ENCODE measurements around the gene ADAMTS17.
A peak's percentile ranks its signal among the peaks of the same experiment; 100 is the strongest.

The ADAMTS17 gene

GRCh38 chr15:100245855-100246254, 95.9 kb downstream of the ADAMTS17 start:
- no peak for DNase-seq

GRCh38 chr15:100245487-100245820, 96.3 kb downstream of the ADAMTS17 start:
- DNase-seq, result no peak

DNA sequence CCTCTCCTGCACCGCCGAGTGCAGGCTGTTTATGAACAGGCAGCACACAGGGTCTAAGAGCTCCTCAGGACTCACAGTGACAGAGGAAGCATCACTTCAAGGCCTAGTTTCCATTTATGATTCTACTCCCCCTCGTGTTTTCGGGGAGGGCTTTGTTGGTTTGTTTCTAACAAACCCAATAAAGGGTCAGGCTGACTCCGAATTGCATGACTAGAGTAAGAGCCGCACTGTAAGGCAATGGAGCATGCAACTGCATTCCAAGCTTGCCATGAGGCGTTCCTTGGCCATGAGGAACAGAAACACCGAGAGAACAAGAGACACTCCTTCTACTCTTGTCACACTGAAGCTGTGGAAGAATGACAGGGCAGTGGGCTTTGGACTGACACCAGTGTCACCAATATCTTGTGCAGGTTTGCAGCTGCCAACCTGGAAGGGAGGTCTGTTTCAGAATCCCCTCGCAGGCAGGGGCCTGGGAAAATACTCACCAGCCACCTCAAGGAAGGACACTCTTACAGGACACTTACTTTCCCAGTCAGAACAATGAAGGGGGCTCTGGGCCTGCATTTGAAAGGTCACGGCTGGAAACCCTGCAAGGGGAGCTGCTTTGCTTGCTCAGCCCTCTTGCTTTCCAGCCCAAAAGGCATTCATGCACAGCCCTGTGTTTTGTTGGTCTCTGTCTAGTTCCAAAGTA, 96.8 kb downstream of the ADAMTS17 start:
- no peak for DNase-seq

DNA sequence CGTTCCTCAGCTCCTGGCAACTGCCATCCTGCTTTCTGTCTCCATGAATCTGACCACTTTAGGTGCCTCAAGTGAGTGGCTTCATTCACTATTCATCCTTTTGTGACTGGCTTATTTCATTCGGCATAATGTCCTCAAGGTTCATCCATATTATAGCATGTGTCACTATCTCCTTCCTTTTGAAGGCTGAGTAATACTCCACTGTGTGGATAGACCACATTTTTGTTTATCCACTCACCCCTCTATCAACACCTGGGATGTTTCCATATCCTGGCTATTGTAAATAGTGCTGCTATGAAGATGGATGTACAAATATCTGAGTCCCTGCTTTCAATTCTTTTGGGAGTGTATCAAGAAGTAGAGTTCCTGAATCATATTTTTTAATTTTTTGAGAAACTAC, 98.8 kb downstream of the ADAMTS17 start:
- DNase-seq, result no peak

DNA sequence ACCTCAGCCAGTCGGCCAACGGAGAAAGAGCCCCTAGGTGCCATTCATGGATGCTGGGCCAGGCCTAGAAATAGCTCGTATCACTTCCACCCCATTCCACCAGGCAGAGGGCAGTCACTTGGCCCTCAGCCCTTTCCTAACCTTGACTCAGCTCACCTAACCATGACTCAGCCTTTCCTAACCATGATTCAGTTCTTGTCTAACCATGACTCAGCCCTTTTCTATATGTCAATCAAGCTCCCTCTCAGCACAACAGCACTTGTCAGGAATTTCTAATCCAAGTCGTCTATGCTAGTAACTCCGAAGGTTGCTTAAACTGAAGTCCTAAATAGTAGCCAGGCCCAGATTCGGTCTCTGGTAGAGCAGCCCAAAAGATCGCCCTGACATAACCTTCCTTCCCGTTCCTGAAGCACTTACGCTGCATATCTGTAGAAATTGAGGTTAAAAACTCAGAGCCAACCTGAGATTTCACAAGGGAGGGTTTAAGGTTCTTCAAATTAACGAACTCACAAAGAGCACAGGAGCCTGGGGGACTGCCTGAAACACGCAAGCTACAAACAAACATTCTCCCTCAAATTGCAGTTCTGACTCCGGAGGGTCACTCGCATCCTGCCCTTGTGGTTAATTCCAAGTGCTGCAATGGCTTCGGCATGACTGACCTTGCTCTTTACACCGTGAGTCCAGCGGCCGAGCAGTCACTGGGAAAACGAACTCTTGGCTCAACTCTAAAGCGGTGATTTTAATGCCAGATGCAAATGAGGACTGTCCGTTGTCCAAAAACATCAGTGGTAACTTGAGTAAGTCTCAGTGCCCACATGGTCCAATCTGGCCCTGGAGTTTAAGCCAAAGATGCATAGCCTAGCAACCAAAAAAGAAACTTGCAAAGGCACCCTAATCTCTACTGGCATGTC, 99.9 kb downstream of the ADAMTS17 start:
- no peak for DNase-seq

DNA sequence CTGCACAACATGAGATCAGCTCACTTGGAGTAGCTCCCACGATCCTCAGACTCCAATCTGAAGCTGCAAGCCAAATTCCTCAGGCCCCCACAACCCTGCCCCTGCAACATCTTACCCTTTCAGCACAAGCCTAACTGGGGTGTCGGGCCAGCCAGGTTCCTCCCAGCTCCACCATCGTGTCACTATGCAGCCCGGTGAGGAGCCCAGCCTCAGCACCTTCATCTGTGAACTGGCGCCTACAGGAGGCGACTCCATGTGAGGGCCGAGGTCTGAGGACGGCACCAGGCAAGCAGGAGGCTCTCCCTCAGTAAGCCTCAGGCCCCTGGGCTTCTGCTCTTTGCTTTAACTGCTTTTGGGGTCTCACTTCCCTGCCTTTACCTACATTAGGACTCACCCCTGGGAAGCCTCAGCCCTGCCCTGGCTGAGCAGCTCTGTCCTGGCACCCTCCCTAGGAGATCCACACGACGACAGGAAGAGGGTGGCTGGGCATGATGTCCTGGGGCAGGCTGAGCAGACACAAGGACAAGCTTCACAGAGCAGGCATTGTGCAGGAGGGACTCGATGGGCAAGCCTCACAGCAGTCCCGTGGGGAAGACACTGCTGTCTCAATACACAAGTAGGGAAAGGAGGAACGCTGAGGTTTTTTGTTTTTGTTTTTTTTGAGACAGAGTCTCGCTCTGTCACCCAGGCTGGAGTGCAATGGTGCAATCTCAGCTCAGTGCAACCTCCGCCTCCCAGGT, 104.6 kb downstream of the ADAMTS17 start:
- no peak for DNase-seq

DNA sequence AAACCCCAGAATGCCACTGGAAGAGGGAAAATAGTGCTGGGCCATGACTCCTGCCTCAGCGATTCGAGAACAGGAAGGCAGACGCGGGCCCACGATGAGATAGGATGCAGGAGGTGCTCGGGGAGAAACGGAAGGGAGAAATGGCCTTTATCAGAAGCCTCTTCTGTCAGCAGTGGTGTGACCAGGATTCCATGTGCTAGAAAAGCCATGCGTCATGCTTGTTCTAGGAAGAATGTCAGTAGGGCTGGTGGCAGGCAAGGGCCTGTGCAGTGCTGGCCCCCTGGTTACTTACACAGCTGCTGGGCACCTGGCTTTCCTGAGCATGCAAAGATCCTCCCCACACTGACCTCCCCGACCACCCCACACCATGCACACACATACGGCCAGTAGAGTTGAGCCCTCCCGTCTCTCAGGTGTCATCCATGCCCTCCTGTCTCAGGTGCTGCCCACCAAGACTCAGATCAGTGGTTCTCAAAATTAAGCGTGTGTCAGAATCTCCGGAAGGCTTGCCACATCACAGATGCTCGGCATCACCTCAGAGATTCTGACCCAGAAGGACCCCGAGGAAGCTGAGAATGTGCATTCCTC, 106.7 kb downstream of the ADAMTS17 start:
- no peak for DNase-seq

DNA sequence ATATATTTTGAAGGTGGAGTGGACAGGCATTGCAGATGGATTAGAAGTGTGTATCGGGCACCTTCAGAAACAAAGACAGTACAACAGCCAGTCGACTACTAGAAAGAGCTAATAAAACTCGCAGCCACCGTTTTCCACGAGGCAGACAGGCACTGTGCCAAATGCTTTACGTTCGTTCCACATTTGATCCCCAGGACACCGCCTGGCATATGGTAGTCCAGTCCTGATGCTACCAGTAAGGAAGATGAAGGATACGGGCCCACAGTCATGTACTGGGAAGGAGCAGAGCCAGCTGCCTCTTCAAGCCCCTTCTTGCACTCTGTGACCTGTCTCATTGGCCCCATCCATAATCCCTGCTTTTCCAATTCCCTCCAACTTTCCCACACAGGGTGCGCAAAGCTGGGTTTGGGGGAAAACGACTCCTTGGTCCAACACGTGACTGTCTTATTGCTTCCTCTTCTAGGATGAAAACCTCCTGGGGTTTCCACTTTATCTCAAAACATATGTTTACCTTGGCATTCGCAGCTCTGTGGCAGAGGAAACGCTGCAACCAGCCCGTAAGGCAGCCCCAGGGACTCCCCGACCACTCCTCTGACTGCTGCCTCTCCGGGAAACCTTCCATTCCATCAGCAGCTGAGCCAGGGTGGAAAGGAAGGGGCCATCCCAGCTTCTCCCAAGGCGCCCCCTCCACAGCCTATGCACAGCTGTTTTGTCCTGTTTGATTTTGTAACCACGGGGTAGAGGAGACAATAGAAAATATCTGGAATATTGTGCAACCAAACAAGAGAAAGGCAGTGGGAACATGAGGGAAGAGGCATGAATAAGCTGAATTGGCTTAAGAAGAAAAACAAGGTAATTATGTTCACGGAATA, 107.4 kb downstream of the ADAMTS17 start:
- no peak for DNase-seq

- DNase-seq, result no peak
Observed at GRCh38 chr15:100230784-100231183, 111.0 kb downstream of the ADAMTS17 start.

GRCh38 chr15:100229181-100230163, 112.3 kb downstream of the ADAMTS17 start:
- DNase-seq, result peak; percentile 12

- DNase-seq, result no peak
Observed at GRCh38 chr15:100227781-100228180, 114.0 kb downstream of the ADAMTS17 start.

DNA sequence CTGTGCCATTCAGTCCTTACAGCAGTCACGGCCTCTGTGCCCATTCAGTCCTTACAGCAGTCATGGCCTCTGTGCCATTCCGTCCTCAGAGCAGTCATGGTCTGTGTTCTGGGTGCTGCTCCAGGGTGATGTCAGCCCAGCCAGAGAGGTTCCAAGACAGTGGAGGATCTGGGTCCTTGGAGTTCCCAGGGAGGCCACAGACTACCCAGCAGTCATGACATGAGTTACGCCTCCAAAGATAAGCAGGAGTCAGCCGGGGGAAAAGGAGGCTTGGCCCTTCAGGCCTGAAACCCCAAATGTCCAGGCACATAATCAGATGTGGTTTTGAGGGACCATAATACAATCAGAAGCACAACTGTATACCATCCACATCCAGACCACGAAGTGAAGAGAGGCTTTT, 115.7 kb downstream of the ADAMTS17 start:
- DNase-seq, result no peak

GRCh38 chr15:100224206-100225185, 117.3 kb downstream of the ADAMTS17 start:
- DNase-seq, result no peak

- no peak for DNase-seq
Observed at GRCh38 chr15:100222349-100222715, 119.4 kb downstream of the ADAMTS17 start.

GRCh38 chr15:100221471-100222348, 120.1 kb downstream of the ADAMTS17 start:
- DNase-seq, result no peak

GRCh38 chr15:100220058-100220768, 121.6 kb downstream of the ADAMTS17 start:
- DNase-seq, result no peak

GRCh38 chr15:100218434-100218833, 123.3 kb downstream of the ADAMTS17 start:
- no peak for DNase-seq

- DNase-seq, result no peak
Observed at GRCh38 chr15:100216182-100216581, 125.6 kb downstream of the ADAMTS17 start.
